ENCODE results near the gene KLHL11.

GRCh38 chr17:41818024-41818423 lies 47.2 kb downstream of the KLHL11 start:
- TF ChIP-seq CTCF (IDR thresholded peaks at IDR 0.05) = no peak
- no peak for TF ChIP-seq POLR2A (IDR thresholded peaks at IDR 0.05)
